Measurements from ENCODE around the gene RAB42. TPM values are rescaled to one million over a fixed set of nuclear protein-coding genes. Genes with fewer than 3 reads are reported as not detected.
A peak's percentile ranks its signal among the peaks of the same experiment; 100 is the strongest.
"Not testable (repeated sequence)": the region's sequence is repeated elsewhere in the genome, so short reads cannot be mapped to it uniquely, and the experiment has no call there.

RAB42 gene, protein sequence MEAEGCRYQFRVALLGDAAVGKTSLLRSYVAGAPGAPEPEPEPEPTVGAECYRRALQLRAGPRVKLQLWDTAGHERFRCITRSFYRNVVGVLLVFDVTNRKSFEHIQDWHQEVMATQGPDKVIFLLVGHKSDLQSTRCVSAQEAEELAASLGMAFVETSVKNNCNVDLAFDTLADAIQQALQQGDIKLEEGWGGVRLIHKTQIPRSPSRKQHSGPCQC
- 10.2 TPM for total RNA-seq
- long read RNA-seq, transcript RAB42-202 (2 exons, 857 nt): major isoform, 30 of 33 reads
- long read RNA-seq, partial matches to known transcripts: 2 of 33 reads
- long read RNA-seq, other reads (novel, unspliced or antisense): 0 of 33 reads

GRCh38 chr1:28591708-28592320 is at the start of gene RAB42:
TSS of gene RAB42 (plus strand) at chr1:28592265. CDS start at chr1:28592512, 247 bp downstream.
- DNase-seq (ENCODE audit: low spot score): no peak

- no peak for DNase-seq (ENCODE audit: low spot score)
These were observed 46.8 kb upstream of the RAB42 start for GRCh38 chr1:28545246-28545628.

DNA sequence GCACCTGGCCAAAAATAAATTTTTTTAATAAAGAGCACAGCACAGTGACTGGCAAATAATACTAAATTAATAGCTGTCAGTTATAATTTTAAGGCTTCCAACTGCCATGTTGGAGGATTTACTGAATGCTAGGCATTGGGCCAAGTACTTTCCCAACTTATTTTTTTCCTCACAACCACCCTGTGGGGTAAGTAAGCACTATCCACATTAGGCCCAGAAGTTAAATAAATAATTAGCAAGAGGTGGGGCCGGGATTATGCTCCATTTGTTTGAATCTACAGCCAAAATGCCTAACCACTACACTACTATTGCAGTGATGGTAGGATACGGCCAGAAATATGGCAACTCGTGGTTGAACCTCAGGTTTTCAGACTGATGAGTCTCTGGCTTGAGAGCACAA is 43.7 kb upstream of the RAB42 start:
- DNase-seq (ENCODE audit: low spot score): no peak

- no peak for DNase-seq (ENCODE audit: low spot score)
These were observed 40.7 kb upstream of the RAB42 start for GRCh38 chr1:28551381-28551780.

DNA sequence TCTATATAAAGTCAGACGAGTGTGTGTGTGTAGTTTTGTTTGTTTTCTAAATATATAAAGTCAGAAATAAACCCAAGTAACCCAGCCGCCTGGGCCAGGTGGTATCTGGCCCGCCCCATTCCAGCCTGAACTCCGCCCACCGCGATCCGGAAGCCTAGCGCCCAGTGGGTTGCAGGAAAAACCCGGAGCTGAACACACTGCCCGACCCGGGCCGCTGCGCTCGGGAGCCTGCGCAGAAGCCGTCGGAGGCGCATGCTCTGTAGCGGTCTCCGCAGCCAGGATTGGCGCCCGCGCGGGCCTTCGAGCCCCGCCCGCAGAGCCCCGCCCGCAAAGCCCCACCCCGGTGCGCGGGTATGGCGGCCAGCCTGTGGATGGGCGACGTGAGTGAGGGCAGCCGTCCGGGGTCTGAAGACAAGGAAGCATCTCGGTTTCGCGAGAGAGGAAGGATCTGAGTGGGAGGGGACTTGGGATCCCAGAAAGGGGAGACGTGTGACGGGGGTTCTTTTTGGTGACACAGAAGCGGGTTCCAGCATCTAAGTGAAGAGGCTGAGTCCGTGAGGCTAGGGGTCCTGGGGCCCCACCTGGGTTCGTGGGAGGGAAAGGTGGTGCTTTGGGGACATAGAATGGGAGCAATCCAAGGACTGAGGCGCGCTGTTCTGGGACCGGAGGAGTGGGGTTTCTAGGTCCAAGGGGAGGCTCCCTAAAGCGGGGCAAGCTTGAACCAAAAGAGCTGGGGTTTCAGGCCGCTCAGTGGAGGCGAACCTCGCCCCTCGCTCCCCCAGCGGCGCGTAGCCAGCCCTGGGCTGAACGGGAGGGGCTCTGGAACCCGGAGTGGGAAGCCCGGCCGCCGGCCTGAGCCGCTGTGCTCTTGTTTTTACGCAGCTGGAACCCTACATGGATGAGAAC is 39.1 kb upstream of the RAB42 start, which contains the start of gene TRNAU1AP:
Gene TRNAU1AP (plus strand): TSS at position 328 of the 906 bp plus-strand sequence. CDS start 26 bp downstream, at position 354.
- peak; percentile 99 for DNase-seq (ENCODE audit: low spot score)

DNA sequence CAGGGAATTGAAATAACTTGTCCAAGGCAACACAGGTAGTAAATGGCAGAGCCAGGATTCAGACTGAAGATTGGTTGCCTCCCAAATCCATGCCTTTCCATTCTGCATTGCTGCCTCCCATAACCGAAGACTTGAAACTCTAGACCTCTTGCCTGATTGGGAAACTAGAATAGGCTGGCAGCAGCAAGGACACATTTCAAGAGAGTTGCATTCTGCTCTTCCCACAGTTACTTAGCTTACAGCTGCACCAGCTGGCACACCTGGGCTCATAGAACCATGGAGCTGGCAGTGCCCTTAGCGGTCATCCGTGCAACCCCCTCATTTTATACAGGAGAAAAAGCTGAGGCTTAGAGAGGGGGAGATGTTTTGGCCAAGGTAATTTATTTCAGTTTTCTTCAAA is 31.2 kb upstream of the RAB42 start:
- no peak for DNase-seq (ENCODE audit: low spot score)

- no peak for DNase-seq (ENCODE audit: low spot score)
These were observed 27.8 kb upstream of the RAB42 start for GRCh38 chr1:28564310-28564709.

DNA sequence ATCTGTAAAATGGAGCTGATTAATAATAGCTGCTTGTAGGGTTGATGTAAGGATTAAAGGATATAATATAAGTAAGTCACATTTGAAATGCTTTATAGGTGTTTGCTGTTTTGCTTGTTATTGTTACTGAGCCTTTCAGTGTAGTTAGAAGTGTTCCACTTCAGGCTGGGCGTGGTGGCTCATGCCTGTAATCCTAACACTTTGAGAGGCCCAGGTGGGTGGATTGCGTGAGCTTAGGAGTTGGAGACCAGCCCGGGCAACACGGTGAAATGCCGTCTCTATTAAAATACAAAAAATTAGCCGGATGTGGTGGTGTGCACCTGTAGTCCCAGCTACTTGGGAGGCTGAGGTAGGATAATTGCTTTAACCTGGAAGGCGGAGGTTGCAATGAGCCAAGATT is 27.0 kb upstream of the RAB42 start:
- DNase-seq (ENCODE audit: low spot score): no peak

- DNase-seq (ENCODE audit: low spot score): no peak
These were observed 26.3 kb upstream of the RAB42 start for GRCh38 chr1:28565726-28566125.

DNA sequence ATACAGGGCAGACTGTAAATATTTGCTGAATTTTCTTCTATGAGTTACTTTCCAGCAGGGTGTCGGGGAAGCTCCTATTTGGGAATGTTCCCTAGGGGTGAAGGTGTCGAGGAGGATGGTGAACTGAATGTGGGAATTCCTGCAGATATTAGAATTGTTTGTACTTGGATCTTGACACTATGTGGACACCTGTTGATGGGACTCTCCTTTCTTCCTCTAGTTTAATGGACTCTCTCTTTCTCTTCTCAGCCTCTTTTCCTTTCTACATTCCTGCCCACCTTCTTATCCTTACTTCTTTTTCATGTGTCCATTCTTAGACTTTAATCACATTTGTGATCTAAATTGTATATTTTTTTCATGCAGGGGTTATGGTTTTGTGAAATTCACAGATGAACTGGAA is 25.1 kb upstream of the RAB42 start:
- no peak for DNase-seq (ENCODE audit: low spot score)

GRCh38 chr1:28571911-28572310 is 20.2 kb upstream of the RAB42 start:
- no peak for DNase-seq (ENCODE audit: low spot score)

- DNase-seq (ENCODE audit: low spot score): not testable (repeated sequence)
These were observed 19.2 kb upstream of the RAB42 start for GRCh38 chr1:28572891-28573290.

GRCh38 chr1:28573564-28573963 is 18.5 kb upstream of the RAB42 start:
- no peak for DNase-seq (ENCODE audit: low spot score)

- DNase-seq (ENCODE audit: low spot score): no peak
These were observed 14.9 kb upstream of the RAB42 start for GRCh38 chr1:28577052-28577678.

DNA sequence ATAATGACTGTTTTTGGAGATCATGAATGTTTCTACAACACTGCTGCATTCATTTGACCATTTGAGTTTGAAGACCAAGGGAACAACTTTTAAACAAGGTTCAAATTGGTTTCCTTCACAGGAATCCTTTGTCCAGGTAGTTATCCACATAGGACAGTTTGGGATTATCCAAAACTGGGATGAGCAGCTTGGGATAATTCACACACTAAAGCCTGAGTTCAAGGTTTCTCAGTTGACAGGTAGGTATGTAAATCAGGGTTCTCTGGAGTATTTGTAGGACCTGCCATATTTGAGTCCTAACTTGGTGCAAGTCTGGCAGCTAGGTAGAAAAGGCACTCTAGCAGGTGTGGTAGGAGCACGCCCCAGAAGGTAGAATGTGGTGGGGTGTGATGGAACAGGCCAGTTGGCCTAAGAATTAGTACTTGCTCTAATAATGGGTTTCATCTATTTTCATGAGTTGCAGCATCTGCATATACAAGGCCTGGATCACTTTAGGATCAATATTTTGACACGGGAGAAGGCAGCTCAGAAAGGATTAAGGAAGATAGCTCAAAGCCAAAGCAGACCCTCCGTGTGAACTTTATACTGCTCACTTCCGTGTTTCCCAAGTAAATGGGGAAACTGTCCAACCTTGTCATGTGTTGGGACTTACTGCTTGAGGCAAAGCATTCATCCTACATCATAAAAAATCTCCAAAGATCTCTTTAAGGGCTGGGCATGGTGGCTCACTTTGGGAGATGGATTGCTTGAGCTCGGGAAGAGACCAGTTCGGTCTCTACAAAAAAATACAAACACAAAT is 14.1 kb upstream of the RAB42 start:
- no peak for DNase-seq (ENCODE audit: low spot score)

DNA sequence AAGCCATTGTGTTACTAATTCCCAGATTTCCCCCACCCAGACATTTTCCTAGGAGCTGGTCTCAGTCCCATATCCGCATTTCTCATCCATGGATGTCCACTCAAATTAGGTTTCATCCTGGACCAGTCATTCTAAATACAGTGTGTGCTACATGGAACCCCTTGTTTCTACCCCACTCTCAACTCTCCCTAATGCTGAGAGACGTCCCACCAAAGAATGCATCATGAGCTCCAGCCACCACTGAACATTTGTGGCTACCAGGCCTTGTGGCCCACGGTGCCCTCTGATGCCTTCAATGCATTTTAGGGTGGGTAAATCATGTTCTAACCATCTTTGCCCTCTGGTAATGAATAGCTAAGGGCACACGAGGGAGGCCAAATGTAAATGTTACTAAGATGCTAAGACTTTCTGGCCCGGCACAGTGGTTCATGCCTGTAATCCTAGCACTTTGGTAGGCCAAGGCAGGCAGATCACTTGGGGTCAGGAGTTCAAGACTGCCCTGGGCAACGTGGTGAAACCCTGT is 13.3 kb upstream of the RAB42 start:
- DNase-seq (ENCODE audit: low spot score): no peak

DNA sequence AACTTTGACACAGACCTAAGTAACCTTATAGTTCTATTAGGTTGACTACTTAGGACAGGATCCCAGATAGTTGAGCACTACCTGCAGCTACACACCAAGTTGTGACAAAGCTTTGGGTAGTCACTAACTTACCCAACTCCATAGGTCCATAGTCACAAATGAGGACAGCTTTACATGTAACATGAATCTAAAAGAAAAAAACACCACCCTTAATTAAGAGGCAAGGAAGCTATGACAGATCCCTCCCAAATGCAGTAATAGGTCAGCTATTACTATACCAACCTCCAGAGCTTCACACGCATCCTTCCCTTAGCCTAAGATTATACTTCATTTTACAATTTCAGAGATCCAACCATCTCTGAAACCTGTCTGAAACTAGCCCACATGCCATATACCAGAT is 12.7 kb upstream of the RAB42 start:
- DNase-seq (ENCODE audit: low spot score): no peak

DNA sequence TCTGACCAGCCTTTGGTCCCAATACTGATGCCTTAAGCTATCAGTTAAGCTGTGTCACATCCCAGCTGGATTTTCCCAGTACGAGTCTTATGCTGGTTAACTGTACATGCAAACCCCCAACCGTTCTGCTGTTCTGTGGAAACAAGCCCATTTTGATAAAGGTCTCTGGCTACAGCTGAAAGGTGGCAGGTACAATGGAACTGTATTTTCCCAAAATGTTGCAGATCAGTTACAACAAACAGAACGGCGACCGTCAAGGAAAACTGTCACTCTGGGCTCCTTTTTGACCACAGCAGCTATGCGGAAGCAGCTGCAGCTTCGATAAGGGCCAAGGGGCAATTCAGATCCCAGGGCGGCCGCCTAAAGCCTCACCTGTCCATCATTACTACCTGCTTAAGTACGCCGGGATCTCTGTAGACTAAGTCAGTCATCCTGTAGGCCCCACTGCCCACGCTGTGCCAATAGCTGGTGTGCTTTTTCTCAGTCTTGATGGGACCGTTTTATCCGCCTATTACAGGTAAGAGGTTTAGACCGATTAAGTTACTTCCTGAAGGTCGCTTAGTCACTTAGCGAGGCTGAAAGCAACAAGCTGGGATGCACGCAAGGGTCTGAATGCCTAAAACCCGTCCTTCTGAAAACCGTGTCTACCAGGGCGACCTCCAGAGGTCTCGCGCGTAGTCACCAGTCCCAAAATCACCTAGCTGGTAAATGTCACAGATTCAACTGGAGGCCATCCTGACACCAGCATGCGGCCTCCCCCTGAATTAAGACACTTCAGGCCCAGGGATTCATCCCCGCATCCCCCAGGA is 11.1 kb upstream of the RAB42 start:
- no peak for DNase-seq (ENCODE audit: low spot score)

DNA sequence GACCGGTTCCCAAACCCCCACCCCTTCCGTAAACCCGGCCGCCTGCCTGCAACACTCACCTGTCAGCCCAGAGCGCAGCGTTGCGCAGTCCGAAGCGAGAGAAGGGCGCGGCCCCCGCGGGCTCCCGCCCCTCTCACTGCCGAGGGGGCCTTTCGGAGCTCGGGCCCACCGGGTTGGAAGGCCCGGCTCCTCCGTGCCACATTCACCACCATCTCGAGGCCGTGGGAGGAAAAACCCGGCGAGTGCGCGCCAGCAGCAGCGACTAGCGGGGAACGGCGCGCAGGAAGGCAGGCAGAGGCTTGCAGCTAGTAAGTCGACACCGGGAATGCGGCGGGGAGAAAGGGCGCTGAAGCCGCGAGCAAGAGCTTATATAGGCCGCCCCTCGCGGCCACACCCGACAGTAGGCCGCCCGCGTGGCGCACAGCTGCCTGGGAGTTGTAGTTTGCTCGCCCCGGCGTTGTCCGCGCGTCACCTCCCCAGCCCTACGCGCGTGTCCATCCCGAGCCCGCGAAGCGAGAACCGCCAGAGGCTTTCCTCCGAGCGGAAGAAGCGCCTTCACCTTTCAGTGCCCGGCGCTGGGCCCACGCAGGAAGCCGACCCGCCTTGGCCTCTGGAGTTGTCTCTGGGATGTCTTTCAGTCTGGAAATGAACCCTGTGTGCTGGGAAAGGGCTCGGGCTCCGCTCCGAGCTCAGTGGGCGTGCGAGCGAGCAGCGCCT is 10.4 kb upstream of the RAB42 start:
- DNase-seq (ENCODE audit: low spot score): peak; percentile 99

Measured in mesenteric fat pad (tissue), 1 donor.